HG03159 (cell line): ENCODE results near the gene RERE.

Experiments used
- ATAC-seq: cut with Tn5 transposase; IDR thresholded peaks from one replicate; pipeline ENCODE4 v1.9.1; 2021; ENCODE audit warnings: mild to moderate bottlenecking, moderate library complexity; ENCODE audit not compliant: unreplicated experiment

The RERE gene

GRCh38 chr1:8555582-8555981 is 261.9 kb downstream of the RERE start:
- ATAC-seq: no peak

DNA sequence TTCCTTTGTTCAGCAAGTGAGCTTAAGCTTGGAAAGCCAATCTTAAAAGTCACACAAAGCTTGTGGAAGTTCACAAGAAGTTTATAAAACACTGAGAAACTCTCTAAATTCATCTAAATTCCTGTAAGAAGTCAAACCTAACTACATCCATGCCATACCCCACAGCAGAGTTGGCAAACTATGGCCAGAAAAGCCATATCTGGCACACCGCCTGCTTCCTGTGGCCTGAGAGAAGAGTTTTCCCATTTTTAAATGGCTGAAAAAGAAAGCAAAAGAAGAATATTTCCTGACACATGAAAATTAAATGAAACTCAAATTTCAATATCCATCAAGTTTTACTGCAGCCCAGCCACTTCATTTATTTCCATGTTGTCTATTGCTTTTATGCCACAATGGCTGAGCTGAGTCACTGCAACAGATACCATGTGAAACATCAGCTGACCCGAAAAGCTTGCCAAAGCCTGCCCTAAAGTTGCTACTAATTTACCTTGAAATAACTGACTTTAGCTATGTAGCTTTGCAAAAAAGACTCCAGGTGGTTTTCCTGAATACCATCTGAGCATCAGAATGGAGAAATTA is 262.4 kb downstream of the RERE start:
- ATAC-seq: no peak

GRCh38 chr1:8552820-8553397 is 264.5 kb downstream of the RERE start:
- ATAC-seq: no peak

GRCh38 chr1:8551613-8552489 is 265.6 kb downstream of the RERE start:
- no peak for ATAC-seq

DNA sequence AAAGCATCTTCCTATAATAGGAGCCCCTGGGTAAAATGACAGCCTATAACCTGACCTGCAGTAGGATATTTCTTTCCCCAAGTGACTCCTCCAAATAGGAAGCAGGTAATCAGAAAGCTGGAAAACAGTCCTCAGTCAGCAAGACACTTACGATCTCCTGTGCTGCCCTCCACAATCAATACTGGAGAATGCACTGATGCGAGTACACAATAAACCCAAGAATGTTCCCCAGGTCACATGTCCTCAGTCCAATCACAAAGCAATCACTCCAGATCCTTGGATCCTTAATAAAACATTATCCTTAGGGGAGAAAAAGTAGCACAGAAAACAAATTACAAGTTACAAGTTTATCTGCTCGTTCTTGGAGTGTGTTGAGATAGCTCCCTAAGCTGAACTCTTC is 266.4 kb downstream of the RERE start:
- no peak for ATAC-seq

DNA sequence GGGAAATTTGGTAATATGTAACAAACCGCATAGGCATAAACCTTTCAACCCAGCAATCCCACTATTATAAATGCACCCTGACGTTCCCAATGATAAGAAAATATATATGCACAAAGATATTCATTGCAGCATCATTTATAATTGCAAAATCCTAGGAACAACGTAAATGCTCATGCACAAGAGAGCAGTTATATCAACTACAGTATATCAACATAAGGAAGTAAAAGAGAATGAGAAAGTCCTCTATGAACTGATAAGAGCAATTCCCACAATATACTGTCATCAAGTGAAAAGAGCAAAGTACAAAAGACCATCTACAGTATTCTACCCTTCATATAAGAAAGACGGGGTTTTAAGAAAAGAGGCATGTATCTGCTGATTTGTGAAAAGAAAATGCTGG is 269.6 kb downstream of the RERE start:
- ATAC-seq: no peak

DNA sequence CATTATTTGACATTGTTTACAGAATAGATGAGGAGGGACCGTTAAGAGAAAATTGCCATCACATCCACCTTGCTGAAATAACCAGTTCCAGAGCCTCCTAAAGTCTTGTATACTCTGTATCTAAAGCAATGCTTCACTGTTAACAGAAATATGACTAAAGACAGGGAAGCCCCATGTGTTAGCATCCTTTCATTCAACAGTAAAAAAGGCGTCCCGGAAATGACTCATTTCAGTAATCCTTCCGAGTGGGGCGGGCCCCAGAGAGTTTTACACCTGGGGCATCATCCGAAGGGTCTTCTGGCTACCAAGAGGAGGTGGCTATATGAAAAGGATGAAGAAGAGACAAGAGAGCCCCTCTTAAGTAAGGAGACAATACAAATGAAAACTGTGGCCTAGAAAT is 272.4 kb downstream of the RERE start:
- no peak for ATAC-seq

DNA sequence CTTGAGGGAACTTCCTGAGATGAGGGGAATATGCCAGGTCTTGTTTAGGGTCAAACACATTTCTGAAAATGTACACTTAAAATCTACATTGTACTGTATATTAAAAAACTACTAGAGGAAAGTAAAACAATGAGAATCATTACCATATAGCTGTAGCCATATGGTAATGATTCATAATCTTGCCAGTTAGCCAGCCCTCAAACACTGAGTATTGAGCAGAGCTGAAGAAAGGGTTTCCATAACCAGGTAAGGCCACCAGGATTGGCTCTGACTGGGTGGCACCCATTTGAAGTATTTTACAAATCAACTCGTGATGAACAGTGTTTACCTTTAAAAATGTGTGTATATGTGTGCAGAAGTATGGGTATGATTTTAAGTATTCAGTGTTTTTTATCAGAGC is 272.8 kb downstream of the RERE start:
- no peak for ATAC-seq

DNA sequence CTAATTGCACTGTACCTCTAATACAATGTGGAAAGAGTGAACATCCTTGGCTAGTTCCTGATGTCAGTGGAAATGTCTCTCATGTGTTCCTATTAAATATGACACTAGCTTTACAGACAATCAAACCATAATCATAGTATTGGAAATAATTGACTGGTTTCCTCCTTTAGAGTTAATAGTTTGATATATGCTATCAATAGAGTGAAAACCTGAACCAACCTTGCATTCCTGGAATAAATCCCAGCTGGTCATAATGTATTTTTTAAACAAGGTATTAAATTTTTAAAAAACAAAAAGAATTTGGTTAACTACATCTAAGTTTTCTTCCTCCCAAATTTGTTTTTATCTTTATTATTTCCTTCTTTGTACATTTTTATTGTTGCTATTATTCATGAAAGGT is 273.5 kb downstream of the RERE start:
- ATAC-seq: no peak

DNA sequence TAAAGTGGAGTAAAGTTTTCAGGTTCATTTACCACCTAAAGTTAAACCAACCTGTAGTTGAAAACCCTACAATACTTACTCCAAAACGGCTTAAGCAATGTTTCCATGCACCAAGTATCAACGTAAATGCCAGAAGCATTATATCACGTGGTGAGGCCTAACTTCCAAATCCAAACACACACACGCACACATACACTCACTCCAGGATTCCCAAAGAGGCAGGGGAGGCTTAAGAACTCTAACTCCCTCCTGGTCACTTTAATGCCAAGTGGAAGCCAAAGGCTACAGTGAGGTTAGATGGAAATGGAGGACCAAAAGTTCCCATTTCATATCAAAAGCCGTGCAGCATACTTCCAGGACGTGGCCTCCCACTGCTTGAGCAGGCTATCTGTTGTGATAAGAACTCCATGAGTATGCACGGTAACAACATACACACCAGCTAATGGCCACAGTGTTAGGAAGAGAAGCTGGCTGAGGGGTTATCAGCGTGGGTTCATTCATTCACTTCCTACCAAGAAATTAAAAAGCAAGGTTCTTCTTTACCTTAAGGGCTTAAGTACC is 275.4 kb downstream of the RERE start:
- no peak for ATAC-seq

- ATAC-seq: no peak
These were observed 276.5 kb downstream of the RERE start for GRCh38 chr1:8540971-8541370.

DNA sequence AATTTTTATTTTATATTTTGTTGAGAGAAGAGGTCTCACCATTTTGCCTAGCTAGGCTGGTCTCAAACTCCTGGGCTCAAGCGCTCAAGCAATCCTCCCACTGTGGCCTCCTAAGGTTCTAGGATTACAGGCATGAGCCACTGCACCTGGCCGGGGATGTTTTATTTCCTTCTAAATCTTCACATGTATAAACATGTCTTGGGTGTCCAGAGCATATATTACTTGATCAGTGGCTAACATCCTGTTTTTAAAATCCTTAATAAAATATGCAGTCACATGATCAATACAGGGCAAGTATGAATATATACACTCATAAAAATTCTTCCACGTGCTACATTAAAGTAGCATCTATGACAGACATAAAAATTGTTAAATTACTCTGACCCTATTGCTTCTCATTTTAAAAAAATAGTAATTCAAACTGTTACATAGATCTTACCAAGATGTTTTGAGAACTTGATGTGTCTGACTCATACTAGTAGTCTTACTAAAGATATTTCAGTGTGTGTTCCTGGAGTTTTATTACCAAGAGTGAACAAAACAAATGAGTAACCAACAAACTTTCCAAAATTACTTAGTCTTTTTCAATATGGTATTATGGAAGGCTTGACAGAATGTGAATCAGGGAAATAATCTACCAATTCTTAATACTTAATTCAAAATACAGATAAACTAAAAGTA is 277.0 kb downstream of the RERE start:
- ATAC-seq: no peak

DNA sequence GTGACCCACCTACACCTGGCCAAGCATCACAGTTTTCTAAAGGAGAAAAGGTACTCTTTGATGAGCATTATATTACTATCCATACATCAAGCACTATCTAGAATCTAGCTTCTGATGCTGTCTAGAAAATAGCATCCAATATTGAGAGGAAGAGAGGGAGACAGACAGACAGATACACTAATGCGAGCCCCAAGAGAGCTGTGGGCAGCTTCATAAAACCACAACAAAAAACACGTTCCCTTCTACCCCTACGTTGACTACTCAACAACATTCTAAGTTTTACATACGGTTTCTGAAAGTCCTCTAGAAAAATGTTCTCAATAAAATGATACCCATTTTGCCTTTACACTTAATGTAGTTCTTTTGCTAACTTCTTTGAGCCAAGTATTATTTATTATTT is 277.8 kb downstream of the RERE start:
- no peak for ATAC-seq

DNA sequence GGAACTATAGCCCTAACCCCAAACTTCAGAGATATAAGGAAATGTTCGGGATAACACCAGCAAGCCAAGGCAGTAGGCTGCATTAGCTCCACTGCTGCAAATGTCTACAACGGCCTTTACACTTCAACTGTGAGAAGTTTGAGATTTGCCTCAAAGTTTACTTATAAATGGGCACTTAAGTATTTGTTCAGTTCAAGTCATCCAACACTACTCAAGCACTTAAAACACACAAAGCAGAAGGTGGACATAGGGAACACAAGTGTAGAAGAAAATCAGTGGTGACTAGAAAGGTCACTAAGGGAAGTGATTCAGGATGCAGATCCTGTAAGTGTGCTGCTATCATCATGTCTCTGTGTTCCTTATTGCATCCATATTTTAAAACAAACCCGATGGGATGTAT is 278.9 kb downstream of the RERE start:
- no peak for ATAC-seq

DNA sequence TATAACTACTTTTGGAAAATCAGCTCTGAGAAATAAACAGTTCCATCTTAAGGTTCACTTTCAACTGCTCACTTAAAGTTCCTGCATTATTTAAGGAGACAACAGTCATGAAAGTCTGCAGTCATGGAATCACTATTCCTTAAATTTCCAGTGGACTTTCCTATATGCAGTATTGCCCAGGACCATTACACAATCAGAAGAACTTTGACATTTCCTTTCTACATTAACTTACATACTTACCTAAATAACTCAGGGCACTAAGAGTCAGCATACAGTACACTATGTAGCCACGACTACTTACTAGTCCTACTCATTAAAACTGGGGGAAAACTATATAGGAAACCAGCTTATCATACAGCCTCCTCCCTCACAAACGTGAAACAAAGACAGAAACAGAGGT is 279.4 kb downstream of the RERE start:
- no peak for ATAC-seq

DNA sequence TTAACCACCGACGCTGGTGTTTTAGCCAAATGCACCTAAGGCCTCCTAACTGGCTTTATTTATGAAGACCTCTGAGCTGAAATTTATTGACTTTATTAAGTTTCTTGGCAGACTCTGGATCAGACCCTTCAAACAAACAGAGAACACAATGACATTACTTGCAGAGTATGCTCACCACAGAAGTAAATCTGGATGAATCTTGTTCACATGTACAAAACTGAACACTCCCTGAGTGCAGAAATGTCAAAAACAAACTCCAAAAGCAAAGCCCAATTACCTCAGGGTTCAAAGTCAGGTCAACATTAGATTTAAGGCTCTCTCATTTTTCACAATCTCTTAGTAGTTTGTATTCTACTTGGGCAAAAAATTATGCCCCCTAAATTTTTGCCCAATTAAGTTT is 280.9 kb downstream of the RERE start:
- ATAC-seq: no peak

DNA sequence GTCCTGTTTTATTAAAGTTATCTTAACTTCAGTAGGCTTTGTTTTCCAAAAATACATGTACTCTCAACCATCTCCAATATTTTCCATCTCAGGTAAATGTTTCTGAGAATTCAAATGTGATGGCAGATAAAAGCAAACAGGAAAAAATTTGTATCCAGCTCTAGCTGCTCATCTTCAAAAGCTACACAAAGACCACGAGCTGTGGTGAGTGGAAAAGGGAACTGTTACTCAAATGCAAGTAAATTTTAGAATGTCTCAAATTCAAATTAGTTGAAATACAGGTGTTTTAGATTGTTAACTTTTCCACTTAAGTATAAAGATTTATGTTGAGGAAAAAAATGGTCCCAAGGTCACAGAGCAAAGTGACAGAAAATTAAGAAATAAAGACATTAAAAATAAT is 283.5 kb downstream of the RERE start:
- no peak for ATAC-seq

- peak; percentile 67 for ATAC-seq
These were observed 284.3 kb downstream of the RERE start for GRCh38 chr1:8533124-8533523.

DNA sequence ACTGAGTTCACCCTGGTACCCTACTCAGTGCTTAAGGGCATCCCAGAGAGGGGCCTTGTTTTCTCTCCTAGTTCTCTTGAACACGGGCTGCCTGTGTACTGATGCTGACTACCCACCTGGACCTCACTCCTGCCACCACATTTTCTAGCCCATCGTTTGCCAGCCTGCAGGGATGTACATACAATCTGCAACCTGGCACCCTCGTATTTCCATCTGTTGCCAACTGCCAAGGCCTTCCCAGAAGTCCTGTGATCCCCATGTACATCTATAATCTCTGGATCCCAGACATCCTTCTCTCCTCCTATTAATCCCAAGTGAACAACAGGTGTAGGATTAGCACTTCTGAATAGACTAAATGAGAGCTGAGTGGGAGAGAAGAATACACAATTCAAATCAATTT is 287.5 kb downstream of the RERE start:
- no peak for ATAC-seq

DNA sequence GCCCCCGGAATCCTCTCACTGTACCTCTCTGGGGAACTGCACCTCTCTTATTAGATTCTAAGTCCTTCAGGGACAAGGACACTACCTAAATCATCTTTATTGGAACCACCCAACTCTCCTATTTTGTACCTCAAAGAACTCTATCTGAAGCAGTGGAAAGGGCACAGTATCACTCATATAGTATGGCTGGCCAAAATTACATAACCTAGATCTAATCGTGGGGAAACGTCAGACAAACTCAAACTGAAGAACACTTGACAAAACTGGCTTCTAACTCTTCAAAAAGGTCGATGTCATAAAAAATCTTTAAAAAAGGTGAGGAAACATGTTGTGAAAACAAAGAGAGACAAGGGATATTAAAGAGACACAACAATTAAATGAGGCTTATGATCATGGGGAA is 289.5 kb downstream of the RERE start:
- ATAC-seq: no peak

DNA sequence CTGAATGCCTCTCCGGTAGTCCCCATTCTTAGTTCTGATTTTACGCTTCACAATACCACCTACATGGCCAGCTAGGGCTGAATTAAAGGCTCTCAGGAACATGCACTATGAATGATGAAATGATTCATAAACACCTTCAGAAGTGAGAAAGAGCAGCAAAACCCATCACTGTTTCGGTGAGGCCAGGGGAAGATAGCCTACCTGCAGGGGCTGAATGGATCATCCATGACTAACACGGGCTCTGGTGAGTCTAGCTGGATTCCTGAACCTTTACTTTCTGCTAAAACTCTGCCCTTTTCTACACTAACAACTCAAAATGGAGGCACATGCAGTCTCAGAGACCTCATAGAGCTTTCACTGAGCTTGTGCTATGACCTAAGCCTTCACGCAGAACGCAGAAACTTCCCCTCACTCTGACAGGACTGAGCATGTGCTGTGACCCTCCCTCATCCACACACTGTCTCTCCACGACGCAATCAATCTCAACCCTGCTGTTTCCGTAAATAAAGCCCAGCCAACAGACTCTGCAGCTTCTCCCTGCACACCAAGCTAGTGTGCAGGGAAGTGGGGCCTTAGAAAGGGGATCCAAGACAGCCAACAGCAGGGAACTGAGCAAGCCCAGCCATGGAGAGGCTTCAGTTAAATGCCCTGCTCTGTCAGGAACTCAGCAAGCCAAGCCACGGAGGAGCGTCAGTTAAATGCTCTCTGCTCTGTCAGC is 291.7 kb downstream of the RERE start:
- no peak for ATAC-seq
